Nephron progenitor cell (in vitro differentiated cells): Measurements from ENCODE around the gene ANGEL2.

Experiments used
- DNase-seq: peaks from one replicate; pipeline ENCODE4 v3.0.0; 2021
- H3K27ac Mint-ChIP-seq: 2 replicates; pipeline ENCODE4 v1.8.0; 2021; ENCODE audit warnings: mild to moderate bottlenecking, moderate library complexity, mixed read lengths
- H3K27me3 Mint-ChIP-seq: 2 replicates; pipeline ENCODE4 v1.8.0; 2021; ENCODE audit warnings: mild to moderate bottlenecking, low read depth, mixed read lengths; ENCODE audit not compliant: poor library complexity
- H3K36me3 Mint-ChIP-seq: 2 replicates; pipeline ENCODE4 v1.8.0; 2021; ENCODE audit warnings: low read depth, mixed read lengths
- H3K4me1 Mint-ChIP-seq: 2 replicates; pipeline ENCODE4 v1.8.0; 2021; ENCODE audit warnings: mixed read lengths
- H3K4me3 Mint-ChIP-seq: 2 replicates; pipeline ENCODE4 v1.8.0; 2021; ENCODE audit warnings: mild to moderate bottlenecking, moderate library complexity, mixed read lengths
- H3K9me3 Mint-ChIP-seq: 2 replicates; pipeline ENCODE4 v1.8.0; 2021; ENCODE audit warnings: mild to moderate bottlenecking, moderate library complexity, mixed read lengths
- TF ChIP-seq, protein P1 (sequence below): fragments of 200-600 bp; sonication (generic); IDR thresholded peaks from 2 replicates; pipeline ENCODE4 v1.5.0; 2021; ENCODE audit warnings: antibody characterized with exemption

Gene ANGEL2

DNA sequence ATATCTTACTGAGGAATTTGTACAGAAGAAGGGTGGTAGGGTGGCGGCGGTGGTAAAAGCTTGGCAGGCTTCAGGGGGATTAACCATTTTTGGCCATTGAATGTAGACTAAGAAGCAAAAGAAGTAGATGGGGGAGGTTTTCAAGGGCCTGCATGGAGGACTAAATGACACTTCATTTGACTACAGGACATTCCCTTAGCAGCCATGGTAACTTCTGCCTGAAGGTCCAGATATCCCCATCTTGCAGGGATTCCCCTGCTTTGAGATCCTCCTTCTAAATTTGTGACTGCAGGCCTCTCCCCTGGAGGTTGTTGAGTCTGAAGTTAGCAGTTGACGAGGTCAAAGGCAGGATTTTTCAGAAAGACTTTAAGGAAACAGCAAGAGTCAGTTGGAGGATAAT, 60.6 kb downstream of the ANGEL2 start:
- Mint-ChIP-seq H3K9me3 (no peaks in the 10 kb centered on the region), H3K27me3 (peaks cover 3% of the 10 kb centered on the region), H3K4me3 (no peak overlapping the region), H3K36me3 (peaks cover 56% of the 10 kb centered on the region), H3K27ac (no peak overlapping the region), H3K4me1 (peaks cover 57% of the 10 kb centered on the region)
- TF ChIP-seq, protein P1, sequence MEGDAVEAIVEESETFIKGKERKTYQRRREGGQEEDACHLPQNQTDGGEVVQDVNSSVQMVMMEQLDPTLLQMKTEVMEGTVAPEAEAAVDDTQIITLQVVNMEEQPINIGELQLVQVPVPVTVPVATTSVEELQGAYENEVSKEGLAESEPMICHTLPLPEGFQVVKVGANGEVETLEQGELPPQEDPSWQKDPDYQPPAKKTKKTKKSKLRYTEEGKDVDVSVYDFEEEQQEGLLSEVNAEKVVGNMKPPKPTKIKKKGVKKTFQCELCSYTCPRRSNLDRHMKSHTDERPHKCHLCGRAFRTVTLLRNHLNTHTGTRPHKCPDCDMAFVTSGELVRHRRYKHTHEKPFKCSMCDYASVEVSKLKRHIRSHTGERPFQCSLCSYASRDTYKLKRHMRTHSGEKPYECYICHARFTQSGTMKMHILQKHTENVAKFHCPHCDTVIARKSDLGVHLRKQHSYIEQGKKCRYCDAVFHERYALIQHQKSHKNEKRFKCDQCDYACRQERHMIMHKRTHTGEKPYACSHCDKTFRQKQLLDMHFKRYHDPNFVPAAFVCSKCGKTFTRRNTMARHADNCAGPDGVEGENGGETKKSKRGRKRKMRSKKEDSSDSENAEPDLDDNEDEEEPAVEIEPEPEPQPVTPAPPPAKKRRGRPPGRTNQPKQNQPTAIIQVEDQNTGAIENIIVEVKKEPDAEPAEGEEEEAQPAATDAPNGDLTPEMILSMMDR: no peak
- no peak for DNase-seq

DNA sequence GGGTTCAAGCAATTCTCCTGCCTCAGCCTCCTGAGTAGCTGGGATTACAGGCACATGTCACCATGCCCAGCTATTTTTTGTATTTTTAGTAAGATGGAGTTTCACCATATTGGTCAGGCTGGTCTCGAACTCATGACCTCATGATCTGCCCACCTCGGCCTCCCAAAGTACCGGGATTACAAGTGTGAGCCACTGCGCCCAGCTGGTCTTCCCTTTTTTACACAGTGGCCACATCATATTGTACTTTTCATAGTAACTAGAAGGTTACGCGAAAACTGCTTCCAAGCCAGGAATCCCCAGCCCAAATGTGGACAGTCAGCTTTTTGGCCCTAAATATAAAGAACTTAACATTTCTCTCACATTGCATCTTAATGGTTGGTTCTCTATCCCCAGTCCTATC, 61.2 kb downstream of the ANGEL2 start:
- TF ChIP-seq, protein P1: no peak
- Mint-ChIP-seq H3K36me3 (peaks cover 52% of the 10 kb centered on the region), H3K27ac (no peak overlapping the region), H3K27me3 (peaks cover 4% of the 10 kb centered on the region), H3K9me3 (no peaks in the 10 kb centered on the region), H3K4me3 (no peak overlapping the region), H3K4me1 (peaks cover 62% of the 10 kb centered on the region)
- DNase-seq: no peak

DNA sequence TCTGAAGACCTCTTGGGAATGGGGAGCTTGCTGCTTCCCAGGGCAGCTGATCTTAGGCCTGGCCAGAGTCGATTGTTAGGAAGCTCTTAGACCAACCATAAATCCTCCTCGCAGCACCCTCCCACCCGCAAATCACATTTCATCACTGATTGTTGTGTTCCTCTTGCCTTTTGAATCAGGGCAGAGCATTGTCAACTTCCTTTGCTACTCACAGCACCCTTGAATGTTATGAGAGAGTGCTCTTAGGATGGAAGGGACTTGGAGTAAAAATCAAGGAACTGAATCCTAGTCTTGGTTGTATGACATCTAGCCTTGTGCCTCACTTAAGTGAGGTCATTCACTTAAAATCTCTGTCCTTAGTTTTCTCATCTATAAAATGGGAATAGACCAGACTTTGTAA, 62.3 kb downstream of the ANGEL2 start:
- H3K36me3 Mint-ChIP-seq: peaks cover 41% of the 10 kb centered on the region
- peaks cover 6% of the 10 kb centered on the region for H3K9me3 Mint-ChIP-seq
- H3K27ac Mint-ChIP-seq: no peak overlapping the region
- H3K27me3 Mint-ChIP-seq: peaks cover 9% of the 10 kb centered on the region
- peaks cover 59% of the 10 kb centered on the region for H3K4me1 Mint-ChIP-seq
- H3K4me3 Mint-ChIP-seq: peak overlapping the region; percentile 74
- DNase-seq: no peak
- TF ChIP-seq, protein P1: no peak

DNA sequence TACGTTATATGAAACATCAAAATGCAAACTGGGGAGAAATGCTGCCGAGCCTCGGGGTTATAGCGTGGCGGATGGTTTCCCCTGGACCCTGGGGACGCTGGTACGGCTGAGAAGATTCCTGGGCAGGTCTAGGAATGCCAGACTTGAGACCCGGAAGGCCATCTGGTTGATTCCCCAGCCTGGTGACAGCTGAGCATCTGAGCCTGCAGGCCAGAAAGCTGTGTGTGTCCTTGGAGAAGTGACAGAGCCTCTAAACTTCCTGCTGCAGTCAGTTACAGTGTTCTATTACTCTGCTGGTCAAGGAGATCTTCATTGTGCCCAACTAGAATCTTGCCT, 63.1 kb downstream of the ANGEL2 start:
- H3K27me3 Mint-ChIP-seq: peaks cover 9% of the 10 kb centered on the region
- H3K4me1 Mint-ChIP-seq: peaks cover 52% of the 10 kb centered on the region
- H3K4me3 Mint-ChIP-seq: peak overlapping the region; percentile 91
- no peak for DNase-seq
- peaks cover 41% of the 10 kb centered on the region for H3K36me3 Mint-ChIP-seq
- H3K27ac Mint-ChIP-seq: no peak overlapping the region
- H3K9me3 Mint-ChIP-seq: peaks cover 7% of the 10 kb centered on the region
- TF ChIP-seq, protein P1: no peak

DNA sequence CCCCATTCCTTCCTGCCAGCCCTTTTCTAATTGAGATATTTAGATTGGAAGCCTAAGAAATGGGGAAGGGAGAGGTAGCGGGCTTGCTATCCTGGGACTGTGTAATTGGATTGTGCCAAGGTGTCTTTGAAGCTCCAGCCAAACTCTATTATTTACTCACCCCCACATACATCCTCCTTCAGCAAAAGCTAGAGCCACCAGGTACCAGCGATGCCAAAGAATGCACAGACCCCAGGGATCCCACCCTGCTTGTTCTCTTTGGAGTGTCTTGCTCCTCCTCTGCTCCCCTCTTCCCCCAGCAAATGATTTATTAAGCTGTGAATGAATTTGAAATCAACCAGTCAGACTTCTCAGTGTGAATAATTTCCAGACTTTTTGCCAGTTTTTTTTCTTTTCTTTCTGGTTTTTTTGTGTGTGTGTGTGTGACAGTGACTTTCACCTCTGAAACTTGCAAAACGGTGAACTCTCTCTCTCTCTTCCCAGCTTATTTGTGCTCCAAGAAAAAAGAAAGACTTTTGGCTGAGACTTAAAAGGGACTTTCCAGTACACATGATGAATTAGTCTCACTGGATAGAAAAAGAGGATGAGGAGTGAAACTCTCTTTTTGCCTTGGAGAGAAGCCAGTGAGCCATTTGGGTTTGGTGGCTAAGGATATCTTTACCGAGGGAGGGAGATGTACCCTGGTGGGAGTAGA, 63.6 kb downstream of the ANGEL2 start:
- H3K4me1 Mint-ChIP-seq: peaks cover 51% of the 10 kb centered on the region
- no peak for DNase-seq
- peaks cover 40% of the 10 kb centered on the region for H3K36me3 Mint-ChIP-seq
- H3K4me3 Mint-ChIP-seq: peak overlapping the region; percentile 91
- H3K27ac Mint-ChIP-seq: no peak overlapping the region
- peaks cover 7% of the 10 kb centered on the region for H3K9me3 Mint-ChIP-seq
- peaks cover 9% of the 10 kb centered on the region for H3K27me3 Mint-ChIP-seq
- TF ChIP-seq, protein P1: no peak
